RWPE1 (cell line): ENCODE data around the gene CAV1.
A peak's percentile ranks its signal among the peaks of the same experiment; 100 is the strongest.
"Not testable (repeated sequence)": the region's sequence is repeated elsewhere in the genome, so short reads cannot be mapped to it uniquely, and the experiment has no call there.

Experiments
- CTCF ChIA-PET: fragments of 350-600 bp; sonication (Branson Sonifier 250); formaldehyde crosslinking; extraction: SDS; loops from one replicate; lab custom pipeline; 2021; lab: Yijun Ruan, JAX
- POLR2A ChIA-PET: fragments of 400-600 bp; formaldehyde crosslinking; extraction: SDS; loops from one replicate; lab custom pipeline; 2020; ENCODE audit warnings: antibody characterized with exemption; ENCODE audit not compliant: low non-redundant PET; lab: Yijun Ruan, JAX
- DNase-seq: peaks from one replicate; pipeline ENCODE4 v3.0.0; 2012; ENCODE audit warnings: low spot score
- H3K27ac ChIP-seq: fragments of 450-650 bp; 2 replicates; pipeline ENCODE4 v1.5.1; 2017
- TF ChIP-seq, protein P1 (sequence below): fragments of 450-650 bp; conservative IDR thresholded peaks from 2 replicates; pipeline ENCODE4 v1.5.1; 2017; ENCODE audit warnings: low read depth, mild to moderate bottlenecking

CAV1 gene

DNA sequence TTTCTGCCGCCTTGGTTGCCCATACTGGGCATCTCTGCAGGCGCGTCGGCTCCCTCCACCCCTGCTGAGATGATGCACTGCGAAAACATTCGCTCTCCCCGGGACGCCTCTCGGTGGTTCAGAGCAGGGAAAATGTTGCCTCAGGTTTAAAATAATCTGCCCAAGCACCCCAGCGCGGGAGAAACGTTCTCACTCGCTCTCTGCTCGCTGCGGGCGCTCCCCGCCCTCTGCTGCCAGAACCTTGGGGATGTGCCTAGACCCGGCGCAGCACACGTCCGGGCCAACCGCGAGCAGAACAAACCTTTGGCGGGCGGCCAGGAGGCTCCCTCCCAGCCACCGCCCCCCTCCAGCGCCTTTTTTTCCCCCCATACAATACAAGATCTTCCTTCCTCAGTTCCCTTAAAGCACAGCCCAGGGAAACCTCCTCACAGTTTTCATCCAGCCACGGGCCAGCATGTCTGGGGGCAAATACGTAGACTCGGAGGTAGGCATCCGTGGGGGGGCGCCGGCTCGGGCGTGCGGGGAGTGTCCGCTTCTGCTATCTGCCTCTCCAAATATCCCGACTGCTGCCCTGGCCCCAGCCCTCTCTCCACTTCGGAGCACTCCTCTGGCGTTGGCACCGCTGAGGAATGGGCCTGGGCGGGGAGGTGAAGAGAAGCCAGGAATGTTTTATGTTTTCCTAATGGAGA lies at the start of gene CAV1:
Gene CAV1, plus strand, starts transcription at position 428 of the 689 bp plus-strand sequence. Its CDS starts 27 bp downstream, at position 455.
- H3K27ac ChIP-seq, result peak within 1 kb of the TSS; percentile 100
- DNase-seq, result peak; percentile 96
- ChIA-PET POLR2A (no interaction called here), CTCF (interaction anchor here (1.5 to 2.8 kb wide), 4 partner anchors 23 to 267 kb away, joined by 3 to 44 read pairs (median 6); no protein-coding TSS in a partner anchor)
- TF ChIP-seq, protein P1, sequence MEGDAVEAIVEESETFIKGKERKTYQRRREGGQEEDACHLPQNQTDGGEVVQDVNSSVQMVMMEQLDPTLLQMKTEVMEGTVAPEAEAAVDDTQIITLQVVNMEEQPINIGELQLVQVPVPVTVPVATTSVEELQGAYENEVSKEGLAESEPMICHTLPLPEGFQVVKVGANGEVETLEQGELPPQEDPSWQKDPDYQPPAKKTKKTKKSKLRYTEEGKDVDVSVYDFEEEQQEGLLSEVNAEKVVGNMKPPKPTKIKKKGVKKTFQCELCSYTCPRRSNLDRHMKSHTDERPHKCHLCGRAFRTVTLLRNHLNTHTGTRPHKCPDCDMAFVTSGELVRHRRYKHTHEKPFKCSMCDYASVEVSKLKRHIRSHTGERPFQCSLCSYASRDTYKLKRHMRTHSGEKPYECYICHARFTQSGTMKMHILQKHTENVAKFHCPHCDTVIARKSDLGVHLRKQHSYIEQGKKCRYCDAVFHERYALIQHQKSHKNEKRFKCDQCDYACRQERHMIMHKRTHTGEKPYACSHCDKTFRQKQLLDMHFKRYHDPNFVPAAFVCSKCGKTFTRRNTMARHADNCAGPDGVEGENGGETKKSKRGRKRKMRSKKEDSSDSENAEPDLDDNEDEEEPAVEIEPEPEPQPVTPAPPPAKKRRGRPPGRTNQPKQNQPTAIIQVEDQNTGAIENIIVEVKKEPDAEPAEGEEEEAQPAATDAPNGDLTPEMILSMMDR, result 0 out of 2 replicates have a peak, but pooled peaks have one; percentile 10

DNA sequence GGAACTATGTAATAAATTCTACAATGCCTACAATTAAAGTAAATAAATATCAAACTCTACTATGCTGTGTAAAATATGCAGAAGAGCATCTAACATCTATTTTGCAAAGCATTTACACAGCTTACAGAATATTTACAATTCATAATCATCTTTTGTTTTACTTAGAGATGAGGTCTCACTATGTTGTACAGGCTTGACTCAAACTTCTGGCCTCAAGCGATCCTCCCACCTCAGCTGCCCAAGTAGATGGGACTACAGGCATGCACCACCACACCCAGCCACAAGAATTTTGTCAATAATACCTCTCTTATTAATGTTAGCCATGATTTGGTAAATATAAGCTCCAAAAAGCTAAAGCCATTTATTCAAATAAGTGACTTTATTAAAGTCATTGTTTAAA lies 47.2 kb upstream of the CAV1 start:
- H3K27ac ChIP-seq, result no peak overlapping the region
- ChIA-PET CTCF (no interaction called here), POLR2A (no interaction called here)
- no peak for DNase-seq
- TF ChIP-seq, protein P1, result no peak

GRCh38 chr7:116478834-116479233 lies 46.0 kb upstream of the CAV1 start:
- ChIA-PET POLR2A (no interaction called here), CTCF (interaction anchor here (0.7 kb wide), 1 partner anchor 48 kb away, joined by 3 read pairs; no protein-coding TSS in a partner anchor)
- TF ChIP-seq, protein P1, result no peak
- no peak for DNase-seq
- no peak overlapping the region for H3K27ac ChIP-seq

DNA sequence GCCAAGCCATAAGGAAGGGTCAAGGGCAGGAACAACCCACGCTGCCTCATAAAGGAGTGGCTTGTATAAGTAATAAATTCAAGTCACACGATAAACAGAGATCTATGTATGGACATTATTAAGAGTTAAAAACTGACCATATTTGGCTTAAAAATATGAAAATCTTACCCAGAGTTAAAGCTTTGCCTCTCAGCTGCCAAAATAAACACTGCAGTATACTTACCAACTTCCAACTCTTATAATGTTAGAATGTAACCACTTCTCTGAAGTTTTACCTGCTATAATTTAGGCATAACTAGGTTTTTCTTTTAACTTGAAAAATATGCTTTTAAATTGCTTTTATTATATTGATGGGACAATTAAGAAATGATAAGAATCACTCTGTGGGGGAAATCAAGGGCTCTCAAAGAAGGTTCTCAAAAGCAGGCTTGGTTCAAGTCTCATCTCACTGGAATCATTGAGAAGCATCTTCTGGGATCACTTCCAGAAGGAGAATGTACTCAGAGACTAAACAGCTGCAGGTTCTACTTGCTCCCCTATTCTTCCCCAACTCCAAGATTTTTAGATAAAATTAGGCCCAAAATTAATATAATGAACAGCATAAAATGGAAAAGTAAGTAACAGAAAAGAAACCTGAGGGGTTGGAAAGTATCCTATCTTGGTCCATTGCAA lies 41.4 kb upstream of the CAV1 start:
- H3K27ac ChIP-seq, result no peak overlapping the region
- POLR2A ChIA-PET, result no interaction called here
- TF ChIP-seq, protein P1, result no peak
- DNase-seq, result no peak
- CTCF ChIA-PET, result no interaction called here

GRCh38 chr7:116484389-116484788 lies 40.4 kb upstream of the CAV1 start:
- POLR2A ChIA-PET, DNase-seq, H3K27ac ChIP-seq, CTCF ChIA-PET: not testable (repeated sequence)

DNA sequence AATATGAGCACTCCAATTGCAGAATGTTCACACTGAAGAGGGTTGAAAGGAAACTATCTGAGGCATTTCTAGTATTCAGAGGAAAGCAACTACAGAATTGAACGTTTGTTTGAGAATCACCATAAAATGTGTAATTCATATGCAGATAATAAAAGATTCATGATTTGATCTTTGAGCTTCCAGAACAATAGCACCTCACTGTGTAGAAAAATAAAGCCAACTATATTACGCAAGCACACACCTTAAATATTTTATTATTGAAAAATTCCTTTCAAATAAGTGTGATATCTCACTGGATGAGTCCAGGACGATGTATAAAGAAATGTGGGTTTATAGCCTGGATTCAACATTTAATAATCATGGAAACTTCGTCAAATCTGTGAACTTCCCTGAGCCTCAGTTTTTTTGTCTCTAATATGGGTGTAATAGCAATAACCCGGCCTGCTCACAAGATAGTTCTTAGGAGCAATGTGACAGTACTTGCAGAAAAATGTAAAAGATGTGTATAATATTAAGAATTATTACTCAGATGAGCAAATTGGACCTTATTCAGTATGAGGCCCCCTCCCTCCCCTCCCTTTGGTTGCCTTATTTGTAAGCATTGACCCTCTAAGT lies 36.8 kb upstream of the CAV1 start:
- TF ChIP-seq, protein P1, result no peak
- H3K27ac ChIP-seq, result no peak overlapping the region
- ChIA-PET POLR2A (no interaction called here), CTCF (interaction anchor here (0.5 to 1.5 kb wide), 2 partner anchors 38 to 251 kb away, joined by 3 to 5 read pairs; no protein-coding TSS in a partner anchor)
- no peak for DNase-seq
